Stomach (tissue), 4 donors: ENCODE results near the gene AKT2.

Experiments
- EP300 ChIP-seq: sonication (generic); formaldehyde crosslinking; IDR thresholded peaks from one replicate; pipeline ENCODE4 v1.6.1; 2017; ENCODE audit warnings: antibody characterized with exemption
- POLR2A ChIP-seq, 4 donors: fragments of 450-650 bp; IDR thresholded peaks; one replicate each; pipeline ENCODE4 v1.6.1; 2016; ENCODE audit warnings: antibody characterized with exemption in 4 of 4, control low read depth in 2 of 4, mild to moderate bottlenecking in 1 of 4, moderate library complexity in 1 of 4
- POLR2AphosphoS5 ChIP-seq, 3 donors: sonication (generic); formaldehyde crosslinking; IDR thresholded peaks; one replicate each; pipeline ENCODE4 v1.6.1; 2016; ENCODE audit warnings: antibody characterized with exemption in 3 of 3
- TF ChIP-seq, protein P1 (sequence below), 7 experiments: fragments of 450-650 bp in 4 of 7; fragments of 200-600 bp in 3 of 7; sonication (generic) in 3 of 7; IDR thresholded peaks; one replicate each; pipeline ENCODE4 v1.5.1; 2016 to 2019; ENCODE audit warnings: antibody characterized with exemption in 7 of 7, control low read depth in 2 of 7, mild to moderate bottlenecking in 1 of 7

DNA sequence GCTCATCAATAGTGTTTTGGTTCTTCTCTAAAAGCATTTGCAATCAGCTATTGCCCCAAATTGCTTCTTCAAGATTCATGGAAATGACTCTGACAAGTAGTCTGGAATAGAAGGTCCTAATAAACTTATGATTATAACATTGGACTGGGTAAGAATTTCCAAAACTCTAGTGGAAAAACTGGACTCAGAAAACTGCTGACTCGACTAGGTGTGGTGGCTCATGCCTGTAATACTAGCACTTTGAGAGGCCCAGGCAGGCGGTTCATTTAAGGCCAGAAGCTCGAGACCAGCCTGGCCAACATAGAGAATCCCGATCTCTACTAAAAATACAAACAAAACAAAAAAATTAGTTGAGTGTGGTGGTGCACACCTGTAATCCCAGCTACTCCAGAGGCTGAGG lies 15.5 kb upstream of the AKT2 start:
- TF ChIP-seq POLR2AphosphoS5 (IDR thresholded peaks at IDR 0.05) (no peak), EP300 (no peak), POLR2A (IDR thresholded peaks at IDR 0.05) (no peak)
- TF ChIP-seq, protein P1, sequence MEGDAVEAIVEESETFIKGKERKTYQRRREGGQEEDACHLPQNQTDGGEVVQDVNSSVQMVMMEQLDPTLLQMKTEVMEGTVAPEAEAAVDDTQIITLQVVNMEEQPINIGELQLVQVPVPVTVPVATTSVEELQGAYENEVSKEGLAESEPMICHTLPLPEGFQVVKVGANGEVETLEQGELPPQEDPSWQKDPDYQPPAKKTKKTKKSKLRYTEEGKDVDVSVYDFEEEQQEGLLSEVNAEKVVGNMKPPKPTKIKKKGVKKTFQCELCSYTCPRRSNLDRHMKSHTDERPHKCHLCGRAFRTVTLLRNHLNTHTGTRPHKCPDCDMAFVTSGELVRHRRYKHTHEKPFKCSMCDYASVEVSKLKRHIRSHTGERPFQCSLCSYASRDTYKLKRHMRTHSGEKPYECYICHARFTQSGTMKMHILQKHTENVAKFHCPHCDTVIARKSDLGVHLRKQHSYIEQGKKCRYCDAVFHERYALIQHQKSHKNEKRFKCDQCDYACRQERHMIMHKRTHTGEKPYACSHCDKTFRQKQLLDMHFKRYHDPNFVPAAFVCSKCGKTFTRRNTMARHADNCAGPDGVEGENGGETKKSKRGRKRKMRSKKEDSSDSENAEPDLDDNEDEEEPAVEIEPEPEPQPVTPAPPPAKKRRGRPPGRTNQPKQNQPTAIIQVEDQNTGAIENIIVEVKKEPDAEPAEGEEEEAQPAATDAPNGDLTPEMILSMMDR (IDR thresholded peaks at IDR 0.05), result no peak
